CD4-positive, alpha-beta T cell (primary cell): ENCODE data around the gene DSCAML1. TPM values are rescaled to one million over a fixed set of nuclear protein-coding genes. Genes with fewer than 3 reads are reported as not detected.

Source experiments
- ATAC-seq: fragments of 200-7000 bp; cut with Tn5 transposase; one replicate; pipeline ENCODE4 v1.10.0; 2022; ENCODE audit warnings: mild to moderate bottlenecking; ENCODE audit not compliant: poor library complexity
- CTCF ChIA-PET: fragments of 350-600 bp; sonication (Branson Sonifier 250); formaldehyde crosslinking; loops from one replicate; lab custom pipeline; 2021; ENCODE audit warnings: antibody characterized with exemption, inconsistent platforms; lab: Charles Lee
- POLR2A ChIA-PET: fragments of 350-600 bp; sonication (Branson Sonifier 250); formaldehyde crosslinking; loops from one replicate; lab custom pipeline; 2021; ENCODE audit warnings: antibody characterized with exemption, inconsistent platforms; lab: Charles Lee
- DNase-seq, 14 experiments: peaks; one replicate each; pipeline ENCODE4 v3.0.0-alpha.2; 2013 to 2020; ENCODE audit warnings: mixed read lengths in 2 of 14
- H3K27ac ChIP-seq, 2 donors: one replicate each; pipeline versions ENCODE4 v1.5.1 to v1.7.0; 2013; ENCODE audit warnings: low read length in 2 of 2, low read depth in 1 of 2, mild to moderate bottlenecking in 1 of 2
- H3K27me3 ChIP-seq, 2 experiments: 1 replicate in 1 of 2; 2 replicates in 1 of 2; pipeline versions ENCODE4 v1.6.1 to v1.7.0; 2013; ENCODE audit warnings: low read length in 2 of 2, control low read depth in 1 of 2, mild to moderate bottlenecking in 1 of 2, moderate library complexity in 1 of 2; ENCODE audit not compliant: insufficient read depth in 2 of 2, control insufficient read depth in 1 of 2
- H3K36me3 ChIP-seq: one replicate; pipeline ENCODE4 v1.6.1; 2013; ENCODE audit warnings: low read length, control low read depth; ENCODE audit not compliant: insufficient read depth
- H3K4me1 ChIP-seq: one replicate; pipeline ENCODE4 v1.6.1; 2013; ENCODE audit warnings: low read length, control low read depth; ENCODE audit not compliant: insufficient read depth
- H3K4me3 ChIP-seq: one replicate; pipeline ENCODE4 v1.5.1; 2013; ENCODE audit warnings: mild to moderate bottlenecking, low read length, moderate library complexity
- H3K9me3 ChIP-seq, 2 experiments: 1 replicate in 1 of 2; 2 replicates in 1 of 2; pipeline versions ENCODE4 v1.6.1 to v1.7.0; 2013; ENCODE audit warnings: low read length in 2 of 2, mild to moderate bottlenecking in 2 of 2, control low read depth in 1 of 2, moderate library complexity in 1 of 2; ENCODE audit not compliant: control insufficient read depth in 1 of 2, insufficient read depth in 1 of 2
- H3K27ac Mint-ChIP-seq: one replicate; pipeline ENCODE4 v1.8.0; 2020; ENCODE audit warnings: mixed read lengths
- H3K27me3 Mint-ChIP-seq: one replicate; pipeline ENCODE4 v1.8.0; 2021; ENCODE audit warnings: mixed read lengths
- H3K36me3 Mint-ChIP-seq: one replicate; pipeline ENCODE4 v1.8.0; 2021; ENCODE audit warnings: low read depth, mixed read lengths
- H3K4me1 Mint-ChIP-seq: one replicate; pipeline ENCODE4 v1.8.0; 2021; ENCODE audit warnings: low read depth, mixed read lengths
- H3K4me3 Mint-ChIP-seq: one replicate; pipeline ENCODE4 v1.8.0; 2020; ENCODE audit warnings: mild to moderate bottlenecking, mixed read lengths
- H3K9me3 Mint-ChIP-seq: one replicate; pipeline ENCODE4 v1.8.0; 2020; ENCODE audit warnings: mixed read lengths
- CTCF ChIP-seq: fragments of 200-600 bp; IDR thresholded peaks from one replicate; pipeline ENCODE4 v1.8.0; 2022; ENCODE audit warnings: antibody characterized with exemption, mild to moderate bottlenecking
- intact Hi-C, 2 experiments: fragments of 100-400 bp; cut with DNase I in 1 of 2; cut with micrococcal nuclease in 1 of 2; formaldehyde crosslinking; loops; one replicate each; pipeline versions ENCODE4 v1.15.1 to v1.9.0; 2023 to 2025; cut with DNase I, micrococcal nuclease
- total RNA-seq, 174 experiments: library from RNA in 2 of 174; stranded (reverse) in 2 of 174; gene quantifications; one replicate each; pipeline ENCODE4 v1.2.3 and lab custom pipeline; 2021 to 2026

DSCAML1 gene
- total RNA-seq, 2 experiments from 2014 or later, result 0.22 to 0.61 TPM

GRCh38 chr11:117607449-117607848, 189.6 kb downstream of the DSCAML1 start:
- no peak for TF ChIP-seq CTCF
- H3K27ac Mint-ChIP-seq, result no peak overlapping the region
- peaks cover 7% of the 10 kb centered on the region for H3K27me3 Mint-ChIP-seq
- Histone ChIP-seq H3K4me1 (no peaks in the 10 kb centered on the region), H3K36me3 (no peaks in the 10 kb centered on the region), H3K4me3 (no peak overlapping the region), H3K9me3 (no peaks in the 10 kb centered on the region), H3K27ac (no peak overlapping the region), H3K27me3 (peaks cover 0 to 1% of the 10 kb centered on the region in 2 experiments)
- no peak overlapping the region for H3K4me3 Mint-ChIP-seq
- CTCF ChIA-PET, result no interaction called here
- ATAC-seq (no peak), DNase-seq (no peak)
- H3K9me3 Mint-ChIP-seq, result no peaks in the 10 kb centered on the region
- intact Hi-C loops, result no loop called here
- H3K4me1 Mint-ChIP-seq, result peaks cover 7% of the 10 kb centered on the region
- POLR2A ChIA-PET, result no interaction called here
- H3K36me3 Mint-ChIP-seq, result no peaks in the 10 kb centered on the region

- TF ChIP-seq CTCF, result no peak
- no peaks in the 10 kb centered on the region for H3K4me1 ChIP-seq
- Mint-ChIP-seq H3K27me3 (peaks cover 8% of the 10 kb centered on the region), H3K36me3 (no peaks in the 10 kb centered on the region), H3K9me3 (no peaks in the 10 kb centered on the region), H3K4me3 (no peak overlapping the region), H3K4me1 (peaks cover 7% of the 10 kb centered on the region), H3K27ac (no peak overlapping the region)
- H3K36me3 ChIP-seq, result no peaks in the 10 kb centered on the region
- no peak for ATAC-seq
- H3K27me3 ChIP-seq, result no peaks in the 10 kb centered on the region
- ChIA-PET CTCF (no interaction called here), POLR2A (no interaction called here)
- intact Hi-C loops, result no loop called here
- no peak for DNase-seq
- H3K27ac ChIP-seq, result no peak overlapping the region
- no peaks in the 10 kb centered on the region for H3K9me3 ChIP-seq
- no peak overlapping the region for H3K4me3 ChIP-seq
These were observed 190.2 kb downstream of the DSCAML1 start for GRCh38 chr11:117606790-117607189.

- ATAC-seq, result no peak
- H3K27ac ChIP-seq, result no peak overlapping the region
- H3K36me3 Mint-ChIP-seq, result no peaks in the 10 kb centered on the region
- no peaks in the 10 kb centered on the region for H3K9me3 Mint-ChIP-seq
- intact Hi-C loops, result no loop called here
- no peaks in the 10 kb centered on the region for H3K4me1 ChIP-seq
- H3K9me3 ChIP-seq, result no peaks in the 10 kb centered on the region
- TF ChIP-seq CTCF, result no peak
- no peaks in the 10 kb centered on the region for H3K36me3 ChIP-seq
- peaks cover 7% of the 10 kb centered on the region for H3K4me1 Mint-ChIP-seq
- peaks cover 10% of the 10 kb centered on the region for H3K27me3 Mint-ChIP-seq
- no peak overlapping the region for H3K4me3 ChIP-seq
- H3K27ac Mint-ChIP-seq, result no peak overlapping the region
- DNase-seq, result peak in 1 of 14 experiments; percentile 8
- no peaks in the 10 kb centered on the region for H3K27me3 ChIP-seq
- ChIA-PET CTCF (no interaction called here), POLR2A (no interaction called here)
- no peak overlapping the region for H3K4me3 Mint-ChIP-seq
These were observed 190.8 kb downstream of the DSCAML1 start for GRCh38 chr11:117606211-117606610.
